Activated CD4-positive, CD25-positive, alpha-beta regulatory T cell (primary cell): ENCODE results near the gene PLXDC1.

Experiments
- DNase-seq, 4 experiments: peaks; one replicate each; lab custom pipeline; 2025; lab: John Stamatoyannopoulos, UW

PLXDC1 gene

DNA sequence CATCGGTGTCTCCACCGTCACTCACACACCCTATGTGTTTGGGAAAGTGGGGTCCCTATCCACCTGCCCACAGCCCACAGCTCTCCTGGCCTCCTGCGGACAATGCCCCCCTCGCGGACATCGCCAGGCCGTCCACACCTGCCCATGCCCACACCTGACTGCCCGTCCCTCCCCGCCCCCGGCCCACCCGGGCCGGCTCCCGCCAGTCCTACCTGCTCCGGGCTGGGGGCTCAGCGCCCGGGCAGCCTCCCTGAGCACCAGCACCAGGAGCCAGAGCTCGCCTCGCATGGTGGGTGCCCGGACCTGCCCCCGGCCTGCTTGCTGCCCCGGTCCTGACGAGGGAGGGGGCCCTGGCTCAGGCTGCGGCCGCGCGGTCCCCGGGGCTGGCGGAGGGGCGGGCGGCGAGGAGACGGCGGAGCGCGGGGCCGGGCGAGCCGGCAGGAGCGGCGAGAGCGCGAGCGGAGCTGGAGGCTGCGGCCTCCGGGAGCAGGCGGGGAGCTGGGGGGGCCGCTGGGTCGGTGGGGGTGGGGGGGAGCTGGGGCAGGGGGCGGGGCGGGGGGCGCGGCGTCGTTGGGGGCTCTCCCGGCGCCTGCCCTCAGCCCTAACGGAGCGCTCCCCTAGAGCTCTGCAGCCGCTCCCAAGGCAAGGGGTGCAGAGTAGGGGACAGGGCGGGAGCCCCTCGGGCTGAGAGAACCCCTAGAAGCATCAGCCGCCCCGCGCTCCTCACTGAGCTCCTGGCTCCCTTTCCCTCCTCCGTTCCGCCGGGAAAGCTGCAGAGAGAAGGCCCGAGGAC is at the start of gene PLXDC1:
PLXDC1 (minus strand) TSS at position 488 of the 793 bp plus-strand sequence; CDS start at position 288, 200 bp downstream.
- no peak for DNase-seq

DNA sequence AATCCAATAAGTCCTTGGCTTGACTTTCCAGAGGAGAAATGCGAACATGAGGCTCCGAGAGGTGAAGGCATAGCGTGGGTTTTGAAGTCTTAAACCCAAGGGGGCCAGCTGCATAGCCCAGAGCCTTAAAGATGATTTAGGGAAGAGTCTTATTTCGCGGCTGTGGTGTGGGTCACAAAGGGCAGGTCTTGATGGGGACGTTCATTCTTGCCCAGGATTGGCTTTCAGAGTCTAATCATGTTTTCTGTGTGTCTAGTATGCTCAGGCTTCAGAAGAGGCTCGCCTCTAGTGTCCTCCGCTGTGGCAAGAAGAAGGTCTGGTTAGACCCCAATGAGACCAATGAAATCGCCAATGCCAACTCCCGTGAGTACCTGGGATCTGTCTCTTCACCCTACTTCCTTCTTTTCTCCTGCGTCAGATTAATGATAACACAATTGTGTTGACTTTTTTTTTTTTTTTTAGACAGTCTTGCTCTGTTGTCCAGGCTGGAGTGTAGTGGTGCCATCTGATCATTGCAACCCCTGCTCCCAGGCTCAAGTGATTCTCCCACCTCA is 49.6 kb upstream of the PLXDC1 start:
- DNase-seq: no peak

DNA sequence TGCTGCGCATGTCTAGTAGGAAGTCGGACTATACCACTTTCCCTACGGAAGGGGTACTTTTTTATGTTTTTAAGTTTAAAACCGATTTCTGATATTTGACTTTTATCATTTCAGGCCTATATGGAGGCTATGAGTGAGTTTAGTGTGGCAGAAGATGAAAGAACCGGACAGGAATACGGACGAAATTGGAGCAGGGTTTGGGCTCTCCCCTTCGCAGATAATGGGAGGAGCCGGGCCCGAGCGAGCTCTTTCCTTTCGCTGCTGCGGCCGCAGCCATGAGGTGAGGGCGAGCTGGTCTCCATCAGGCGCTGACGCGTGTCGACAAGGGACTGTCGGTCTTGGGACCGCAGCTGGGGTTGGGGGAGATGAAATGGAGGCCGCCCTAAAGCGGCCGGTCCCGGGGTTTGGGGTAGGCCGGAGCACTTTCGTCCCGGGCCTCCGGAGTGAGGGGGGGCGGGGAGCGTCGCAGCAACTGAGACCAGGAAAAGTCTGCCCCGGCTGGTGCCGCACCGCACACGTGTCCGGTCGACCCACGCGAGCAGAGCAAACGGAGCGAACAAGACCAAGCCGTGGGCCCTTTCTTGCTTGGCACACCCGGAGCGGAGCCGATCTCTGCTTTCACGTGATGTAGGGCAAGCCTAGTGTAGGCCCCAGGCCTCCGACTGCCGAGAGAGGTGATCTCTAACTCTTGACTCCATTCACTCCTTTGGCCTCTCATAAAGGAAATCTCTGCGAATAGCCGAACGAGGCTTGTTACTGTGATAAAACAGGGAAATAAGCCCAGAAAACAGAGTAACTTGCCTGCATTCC is 48.8 kb upstream of the PLXDC1 start, which contains the start of gene RPL19:
RPL19 (plus strand) TSS at position 214 of the 810 bp plus-strand sequence; CDS start at position 276, 62 bp downstream.
- DNase-seq: peak; percentile 59 to 66 (median 63)

DNA sequence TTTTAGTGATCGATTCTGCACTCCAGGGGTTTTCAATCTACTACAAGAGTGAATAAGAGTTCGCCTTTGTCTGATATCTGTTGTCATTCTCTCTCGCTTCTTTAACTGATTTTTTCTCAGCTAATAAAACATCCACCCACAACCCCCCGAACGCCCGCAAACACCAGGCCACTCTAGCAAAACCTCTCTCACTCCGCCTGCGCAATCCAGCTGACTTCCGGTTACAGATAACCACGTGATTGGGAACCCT is 48.3 kb upstream of the PLXDC1 start:
- DNase-seq: peak; percentile 64 to 73 (median 68)

DNA sequence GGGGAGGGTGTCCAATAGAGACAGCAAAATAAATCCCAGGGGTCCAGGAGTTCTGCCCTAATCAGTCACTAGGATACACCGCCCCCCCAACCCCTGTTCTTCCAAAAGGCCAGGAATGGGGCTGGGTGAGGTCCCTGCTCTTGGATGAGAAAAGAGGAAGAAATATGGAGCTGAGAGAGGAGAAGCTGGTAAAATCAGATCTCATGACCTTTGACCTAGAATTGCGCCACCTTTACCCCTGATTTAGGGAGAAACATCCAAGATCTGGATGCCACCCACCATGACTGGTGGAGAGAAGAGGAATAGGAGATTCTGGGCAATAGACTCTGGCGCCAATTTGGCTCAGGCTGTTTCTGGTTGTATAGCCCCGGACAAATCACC is 46.7 kb upstream of the PLXDC1 start:
- DNase-seq: no peak

DNA sequence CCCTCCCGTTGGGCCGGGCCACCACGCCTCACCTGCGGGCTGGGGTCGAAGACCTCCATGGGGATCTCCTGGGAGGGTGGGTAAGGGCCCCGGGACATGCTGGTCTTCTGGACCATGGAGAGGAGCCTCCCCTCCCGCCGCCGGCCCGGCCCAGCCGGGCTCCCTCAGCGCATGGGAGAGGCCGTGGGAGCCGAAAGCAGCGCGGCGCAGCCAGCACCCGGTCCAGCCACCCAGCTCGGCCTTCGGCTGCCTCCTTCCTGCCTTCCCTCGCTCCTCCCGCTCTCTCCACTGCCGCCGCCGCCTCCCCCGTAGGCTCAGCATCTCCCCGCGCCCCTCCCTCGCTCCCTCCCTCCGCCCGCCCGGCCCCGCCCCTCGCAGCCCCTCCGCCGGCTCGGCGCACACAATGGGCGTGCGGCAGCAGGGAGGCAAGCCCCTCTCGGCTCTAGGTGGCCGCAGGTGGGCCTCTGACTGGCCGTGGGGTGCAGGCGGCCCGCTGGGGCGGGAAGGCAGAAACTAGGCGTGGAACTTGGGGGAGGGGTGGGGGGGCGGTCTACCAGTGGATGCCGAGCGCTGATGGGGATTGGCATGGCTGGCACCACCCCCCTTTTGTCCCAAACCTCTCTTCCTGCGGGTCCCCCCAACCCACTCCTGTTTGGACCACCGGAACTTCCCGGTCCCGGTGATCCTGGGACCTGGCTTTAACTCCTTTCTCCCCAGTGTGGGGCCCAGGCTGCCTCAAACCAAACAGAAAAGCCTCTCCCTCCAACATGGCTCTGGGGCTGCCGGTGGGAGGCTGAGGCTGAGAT is 46.1 kb upstream of the PLXDC1 start, which contains the start of gene CACNB1:
CACNB1 (minus strand) TSS at position 290 of the 806 bp plus-strand sequence; CDS start at position 116, 174 bp downstream.
- peak; percentile 31 to 50 (median 43) for DNase-seq

DNA sequence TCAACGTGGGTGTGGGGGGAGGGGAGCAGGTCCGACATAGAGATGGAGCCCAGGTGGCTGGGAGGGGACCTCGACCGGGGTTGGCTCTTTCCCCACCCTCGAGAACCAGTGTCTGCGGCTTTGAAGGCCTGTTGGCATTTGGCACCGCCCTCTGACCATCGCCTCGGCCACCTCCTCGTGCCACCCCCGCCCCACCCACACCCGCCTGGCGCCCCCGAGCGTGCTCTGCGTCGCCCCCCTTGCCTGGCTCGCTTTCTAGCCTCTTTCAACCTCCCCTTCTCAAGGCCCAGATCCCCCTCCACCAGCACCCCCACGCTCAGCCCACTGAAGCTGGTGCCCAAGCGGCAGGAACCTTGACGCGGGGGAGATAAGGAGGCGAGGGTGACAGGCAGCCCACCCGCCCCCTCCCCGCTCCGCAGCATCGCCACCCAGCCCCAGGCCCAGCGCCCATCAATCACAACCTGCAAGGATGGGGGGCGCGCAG is 45.4 kb upstream of the PLXDC1 start:
- no peak for DNase-seq

DNA sequence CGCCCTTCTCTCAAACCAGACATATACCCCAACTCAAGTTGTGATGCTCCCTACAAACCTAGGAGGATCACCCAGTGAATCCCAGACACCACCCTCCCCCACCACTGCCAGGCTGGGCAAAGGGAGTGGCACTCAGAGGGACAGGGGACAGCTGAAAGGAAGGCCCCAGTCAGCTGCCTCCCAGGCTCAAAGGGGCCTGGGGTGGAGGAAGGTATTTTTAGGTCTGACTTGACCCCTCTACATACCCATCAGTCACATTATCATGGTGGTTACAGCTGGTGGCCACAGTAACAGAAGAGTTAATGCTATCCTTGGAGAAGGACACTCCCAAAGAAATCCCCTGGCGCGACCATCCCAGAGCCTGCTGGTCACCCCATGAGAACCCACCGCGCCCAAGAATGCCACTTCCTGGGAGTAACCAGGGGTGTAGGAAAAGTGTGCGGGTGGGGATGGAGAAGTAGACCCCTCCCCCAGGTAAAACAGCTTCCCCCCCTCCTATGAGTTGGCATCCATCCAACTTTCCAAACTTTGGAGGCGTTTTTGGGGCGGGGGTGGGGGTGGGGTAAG is 44.9 kb upstream of the PLXDC1 start:
- DNase-seq: no peak

DNA sequence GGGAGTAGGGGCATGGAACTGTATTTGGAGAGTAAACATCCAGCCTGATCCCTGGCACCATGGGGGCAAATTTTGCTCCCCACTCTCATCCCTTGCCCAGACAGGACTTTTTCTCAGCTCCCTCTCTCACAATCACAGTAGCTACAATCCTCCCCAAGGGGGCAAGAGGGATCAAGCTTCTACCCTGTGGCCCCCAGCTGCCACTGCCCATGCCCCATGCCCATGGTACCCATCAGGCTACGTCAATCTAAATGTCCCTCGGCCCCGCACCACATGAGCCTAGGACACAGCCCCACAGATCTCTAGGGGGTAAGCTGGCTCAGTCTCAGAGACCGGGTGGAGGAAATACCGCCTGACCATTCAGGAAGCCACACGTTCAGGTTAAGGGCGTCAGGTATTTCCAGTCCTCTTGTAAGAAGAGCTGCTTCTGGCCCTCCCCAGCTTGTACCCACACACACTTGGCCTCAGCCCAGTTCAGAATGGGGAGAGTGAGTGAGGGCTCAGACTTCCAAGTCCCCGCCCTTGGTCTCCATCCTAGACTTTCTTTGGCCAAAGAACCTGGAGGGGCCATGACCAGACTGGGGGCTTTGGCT is 44.2 kb upstream of the PLXDC1 start:
- DNase-seq: no peak

DNA sequence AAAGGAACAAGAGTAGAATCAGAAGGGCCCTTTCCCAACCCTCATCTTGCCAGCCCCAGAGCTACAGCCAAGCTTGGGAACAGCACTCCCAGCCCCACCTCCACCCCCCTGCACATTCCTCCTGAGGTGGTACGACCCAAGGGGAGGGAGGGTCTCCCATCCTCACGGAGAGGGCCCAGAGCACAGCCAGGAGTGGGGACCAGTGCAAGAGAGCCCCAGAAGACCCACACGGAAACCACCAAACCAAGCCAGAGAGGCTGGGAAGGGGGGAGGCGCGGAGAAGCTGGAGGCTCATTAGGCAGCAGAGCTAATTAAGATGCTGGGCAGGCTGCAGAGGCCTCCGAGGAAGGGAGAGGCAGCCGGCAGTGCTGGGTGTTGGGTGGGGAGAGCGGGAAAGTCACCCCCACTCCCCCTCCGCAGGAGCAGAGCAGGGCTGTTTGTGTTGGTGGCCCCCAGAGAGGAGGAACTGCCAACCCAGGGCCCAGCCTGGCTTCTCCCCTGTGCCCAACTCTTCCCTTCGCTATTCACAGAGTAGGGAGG is 43.6 kb upstream of the PLXDC1 start:
- no peak for DNase-seq

DNA sequence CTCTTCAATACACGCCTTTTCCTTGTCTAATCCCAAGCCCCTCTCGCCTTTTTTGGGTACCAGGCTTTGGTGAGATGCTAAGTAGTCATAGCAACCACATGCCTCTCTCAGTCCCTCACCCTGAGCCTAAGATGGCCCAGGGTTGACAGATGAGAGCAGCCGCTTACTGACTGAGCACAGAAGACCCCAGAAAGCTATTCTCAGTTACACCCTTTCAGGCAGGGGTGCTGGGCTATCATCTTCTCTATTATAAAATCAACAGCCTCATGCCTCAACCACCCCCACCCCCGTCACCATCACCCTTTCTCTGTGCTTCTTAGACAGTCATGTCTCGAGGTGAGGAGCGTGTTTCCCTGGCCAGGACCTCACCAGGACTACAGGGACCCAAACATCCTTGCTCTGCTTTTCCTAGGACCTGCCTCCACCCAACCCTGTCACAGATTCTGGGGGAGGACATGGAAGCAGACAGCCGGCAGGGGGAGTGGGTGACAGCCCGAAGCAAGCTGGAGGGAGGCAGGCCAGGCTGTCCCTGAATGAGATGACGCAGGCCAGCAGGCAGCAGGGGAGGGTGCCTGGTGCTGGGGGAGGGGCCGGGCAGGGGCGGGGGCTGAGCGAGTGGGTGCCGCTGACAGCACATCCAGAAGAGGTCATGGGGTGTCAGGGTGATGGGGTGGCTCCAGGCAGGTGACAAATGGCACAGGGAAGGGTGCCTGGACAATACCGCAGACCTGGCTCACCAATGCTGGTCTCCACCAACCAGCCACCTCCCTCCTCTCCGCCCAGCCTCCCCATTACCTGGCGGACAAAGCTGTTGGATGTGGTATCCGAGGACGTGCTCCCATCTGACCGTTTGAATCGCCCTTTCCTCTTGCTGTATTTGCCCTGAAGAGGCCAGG is 42.9 kb upstream of the PLXDC1 start:
- no peak for DNase-seq

DNA sequence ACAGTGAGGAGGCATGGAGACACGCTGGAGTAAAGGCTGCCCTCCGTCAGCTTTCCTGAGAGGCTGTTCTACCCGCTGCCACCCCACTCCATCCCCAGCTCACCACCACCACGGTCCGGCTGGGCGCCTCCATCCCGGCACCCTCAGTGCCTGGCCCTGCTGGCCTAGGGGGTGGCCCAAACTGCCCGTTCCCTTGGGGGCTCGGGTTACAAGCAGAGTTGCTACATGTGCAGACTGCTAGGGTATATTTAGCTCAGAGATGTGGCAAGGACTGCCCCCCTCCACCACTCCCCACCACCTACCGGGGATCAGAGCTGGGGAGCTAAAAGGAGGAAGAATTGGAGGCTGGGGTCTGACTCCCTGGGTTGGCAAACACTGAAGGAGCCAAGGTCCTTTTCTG is 41.9 kb upstream of the PLXDC1 start:
- no peak for DNase-seq

DNA sequence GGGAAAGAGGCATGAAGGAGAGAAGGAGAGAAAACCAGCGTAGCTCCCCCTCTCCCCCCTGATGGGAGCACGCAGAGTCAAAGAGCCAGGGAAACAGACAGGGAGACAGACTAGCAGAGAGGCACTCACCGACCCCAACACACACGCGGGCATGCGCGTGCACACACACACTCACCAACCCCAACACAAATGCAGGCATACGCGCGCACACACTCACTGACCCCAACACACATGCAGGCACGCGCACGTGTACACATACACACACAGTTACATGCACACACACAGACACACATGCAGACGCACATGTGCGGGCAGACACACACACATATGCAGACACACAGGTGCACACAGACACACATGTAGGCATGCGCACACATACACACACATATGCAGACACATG is 41.5 kb upstream of the PLXDC1 start:
- no peak for DNase-seq

DNA sequence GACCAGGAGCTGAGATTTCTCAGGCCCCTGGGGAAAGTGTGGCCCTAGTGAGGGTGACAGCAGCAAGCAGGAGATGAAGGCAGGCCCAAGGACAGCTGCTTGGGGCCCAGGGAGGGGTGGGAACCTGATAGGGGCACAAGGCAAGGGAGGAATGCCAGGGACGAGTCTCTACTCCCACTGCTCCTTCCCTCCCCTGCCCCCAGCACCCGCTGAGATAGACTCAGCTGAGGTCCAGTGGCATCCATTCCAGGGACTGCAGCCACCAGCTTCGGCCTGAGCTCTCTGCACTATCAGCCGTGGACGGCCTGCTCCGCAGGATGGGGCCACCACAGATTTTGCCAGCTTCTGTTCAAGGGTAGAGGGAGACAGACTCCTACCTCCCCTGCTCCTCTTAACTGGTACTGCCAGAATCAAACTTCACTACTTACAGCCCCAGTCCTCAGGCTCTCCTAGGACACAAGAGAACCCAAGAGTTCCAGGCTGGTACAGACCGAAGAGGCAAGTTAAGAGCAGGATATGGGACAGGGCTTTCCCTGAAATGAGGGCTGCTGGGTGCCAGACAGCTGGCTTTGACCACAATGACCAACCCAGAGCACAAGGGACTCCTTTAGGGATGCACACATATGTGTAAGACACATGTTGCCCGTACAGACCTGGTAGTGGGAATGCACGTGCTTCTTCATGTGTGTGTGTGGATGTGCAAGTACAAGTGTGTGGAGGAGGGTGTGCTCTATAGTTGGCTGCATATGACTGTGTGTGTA is 40.5 kb upstream of the PLXDC1 start:
- DNase-seq: no peak

DNA sequence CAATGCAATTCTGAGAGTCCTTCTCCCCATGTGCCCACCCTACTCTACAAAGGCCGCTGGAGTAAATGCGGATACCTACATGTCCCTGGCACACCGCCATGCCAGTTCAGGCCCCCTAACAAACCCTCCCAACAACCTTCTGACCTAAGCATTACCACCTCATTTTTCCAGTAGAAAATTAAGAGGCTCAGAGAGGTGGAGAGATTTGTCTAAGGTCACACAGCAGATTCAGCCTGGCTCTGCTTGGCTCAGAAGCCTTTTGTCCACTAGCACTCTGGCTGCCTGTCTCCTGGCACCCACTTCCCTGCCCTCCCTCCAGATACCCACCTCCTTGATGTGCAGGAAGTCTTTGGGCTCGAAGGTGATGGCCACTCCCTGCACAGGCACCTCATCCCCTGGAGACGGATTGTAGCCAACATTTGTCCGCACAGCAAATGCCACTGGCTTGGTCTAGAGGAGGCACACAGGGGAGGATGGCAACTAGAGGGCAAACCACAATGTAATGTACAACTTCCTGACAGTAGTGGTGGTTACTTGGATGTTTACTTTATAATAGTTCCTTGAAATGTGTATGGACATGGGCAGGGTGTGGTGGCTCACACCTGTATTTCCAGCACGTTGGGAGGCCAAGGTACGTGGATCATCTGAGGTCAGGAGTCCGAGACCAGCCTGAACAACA is 35.9 kb upstream of the PLXDC1 start:
- DNase-seq: no peak

DNA sequence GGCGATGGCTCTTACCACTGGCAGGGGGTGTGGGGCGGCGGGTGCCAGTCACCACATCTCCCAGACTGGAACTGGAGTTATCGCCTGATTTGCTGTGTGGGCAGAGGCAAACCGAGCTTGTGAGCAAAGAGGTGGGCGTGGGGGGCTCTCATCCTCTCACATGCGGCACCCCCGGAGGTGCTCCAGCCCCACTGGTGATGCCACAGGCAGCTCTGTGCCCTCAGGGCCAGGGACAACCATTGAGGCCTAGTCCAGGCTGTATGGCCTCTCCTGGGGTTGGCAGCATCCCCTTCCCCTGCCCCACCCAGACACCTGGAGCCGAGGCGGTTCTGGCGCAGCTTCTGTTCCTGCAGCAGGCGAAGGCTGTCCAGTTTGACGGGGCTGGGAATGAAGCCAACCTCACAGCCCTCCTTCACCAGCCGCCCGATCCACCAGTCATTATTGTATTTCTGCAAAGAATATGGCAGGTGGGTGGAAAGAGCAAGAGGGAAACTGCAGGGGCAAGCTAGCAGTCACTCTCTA is 35.1 kb upstream of the PLXDC1 start:
- DNase-seq: no peak

DNA sequence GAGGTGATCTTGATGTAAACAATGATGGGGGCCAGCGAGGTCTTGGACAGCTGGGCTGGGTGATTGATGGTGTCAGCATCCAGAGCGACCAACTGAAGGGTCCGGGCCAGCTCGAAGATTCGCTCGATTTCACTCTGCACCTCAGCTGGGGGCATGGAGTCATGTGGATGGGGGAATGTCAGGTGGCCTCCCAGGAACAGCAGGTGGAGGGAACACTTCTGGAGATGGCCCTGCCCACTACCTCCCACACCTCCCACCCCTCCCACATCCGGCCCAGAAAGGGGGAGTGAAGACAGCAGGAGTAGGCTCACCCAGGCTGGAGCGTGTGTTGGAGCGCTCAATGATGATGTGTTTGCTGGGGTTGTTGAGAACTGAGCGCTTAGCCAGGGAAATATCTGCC is 32.3 kb upstream of the PLXDC1 start:
- DNase-seq: no peak

DNA sequence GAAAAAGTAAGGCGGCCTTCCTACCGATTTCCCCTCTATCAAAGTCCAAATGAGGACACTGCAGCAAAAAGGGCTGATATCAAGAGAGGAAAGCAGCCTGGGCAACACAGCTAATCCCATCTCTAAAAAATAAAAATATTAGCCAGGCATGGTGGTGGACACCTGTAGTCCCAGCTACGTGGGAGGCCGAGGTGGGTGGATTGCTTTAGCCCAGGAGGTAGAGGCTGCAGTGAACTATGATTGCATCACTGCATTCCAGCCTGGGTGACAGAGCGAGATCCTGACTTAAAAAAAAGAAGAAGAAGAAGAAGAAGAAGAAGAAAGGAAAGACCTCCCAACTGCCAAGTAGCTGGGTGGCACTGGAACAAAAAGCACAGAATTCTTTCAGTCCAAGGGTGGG is 31.6 kb upstream of the PLXDC1 start:
- no peak for DNase-seq
